T-helper 9 cell (primary cell): ENCODE measurements around the gene PTCD2.
A peak's percentile ranks its signal among the peaks of the same experiment; 100 is the strongest.
"Not testable (repeated sequence)": the region's sequence is repeated elsewhere in the genome, so short reads cannot be mapped to it uniquely, and the experiment has no call there.

Source experiments
- DNase-seq: peaks from one replicate; pipeline ENCODE4 v3.0.0-alpha.2; 2020

PTCD2 gene

DNA sequence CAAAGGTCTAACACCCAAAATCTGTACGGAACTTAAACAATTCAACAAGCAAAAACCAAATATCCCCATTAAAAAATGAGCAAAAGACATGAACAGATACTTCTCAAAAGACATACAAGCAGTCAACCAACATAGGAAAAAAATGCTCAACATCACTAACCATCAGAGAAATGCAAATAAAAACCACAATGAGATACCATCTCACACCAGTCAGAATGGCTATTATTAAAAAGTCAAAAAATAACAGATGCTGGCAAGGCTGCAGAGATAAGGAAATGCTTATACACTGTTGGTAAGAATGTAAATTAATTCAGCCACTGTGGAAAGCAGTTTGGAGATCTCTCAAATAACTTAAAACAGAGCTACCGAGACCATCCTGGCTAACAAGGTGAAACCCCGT lies 22.0 kb upstream of the PTCD2 start:
- not testable (repeated sequence) for DNase-seq

DNA sequence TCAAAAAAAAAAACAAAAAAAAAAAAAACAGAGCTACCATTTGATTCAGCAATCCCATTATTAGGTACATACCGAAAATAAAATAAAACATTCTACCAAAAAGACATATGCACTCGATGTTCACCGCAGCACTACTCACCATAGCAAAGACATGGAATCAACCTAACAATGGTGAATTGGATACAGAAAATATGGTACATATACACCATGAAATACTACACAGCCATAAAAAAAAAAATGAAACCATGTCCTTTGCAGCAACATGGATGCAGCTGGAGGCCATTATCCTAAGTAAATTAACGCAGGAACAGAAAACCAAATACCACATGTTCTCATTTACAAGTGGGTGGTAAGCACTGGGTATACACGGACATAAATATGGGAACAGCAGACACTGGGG lies 21.5 kb upstream of the PTCD2 start:
- no peak for DNase-seq

DNA sequence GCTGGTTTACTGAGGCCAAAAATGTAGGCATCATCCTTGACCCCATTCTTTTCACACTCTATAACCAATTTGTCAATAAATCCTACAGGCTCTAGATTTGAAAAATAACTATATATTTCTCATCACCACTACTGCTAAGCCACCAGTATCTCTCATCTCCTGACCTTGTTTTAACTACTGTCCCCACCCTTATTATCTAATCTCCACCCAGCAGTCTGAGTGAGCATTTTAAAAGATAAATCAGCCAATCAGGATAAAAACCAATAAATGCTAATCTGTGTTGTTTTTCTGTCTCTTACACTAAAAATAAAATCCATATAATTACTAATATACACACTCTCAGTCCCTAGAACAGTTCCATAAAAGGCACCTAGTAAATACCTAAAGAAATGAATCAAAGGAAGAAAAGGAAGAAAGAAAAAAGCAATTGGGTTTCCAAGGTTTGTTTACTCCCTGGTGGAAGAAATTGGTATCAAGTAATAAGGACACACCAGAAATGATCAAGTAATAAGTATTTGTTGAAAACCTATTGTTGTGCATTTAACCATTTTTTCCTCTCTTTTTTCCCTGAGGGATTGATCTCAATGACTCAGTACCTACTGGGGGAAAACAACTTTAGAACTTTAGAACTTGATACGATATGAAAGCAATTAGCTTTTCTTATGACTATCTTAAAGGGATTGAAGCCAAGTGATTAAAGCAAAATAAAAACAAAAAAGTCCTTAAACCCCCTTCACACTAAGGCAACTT lies 19.4 kb upstream of the PTCD2 start:
- no peak for DNase-seq

- DNase-seq: no peak
These were observed 18.6 kb upstream of the PTCD2 start for GRCh38 chr5:72301557-72301956.

DNA sequence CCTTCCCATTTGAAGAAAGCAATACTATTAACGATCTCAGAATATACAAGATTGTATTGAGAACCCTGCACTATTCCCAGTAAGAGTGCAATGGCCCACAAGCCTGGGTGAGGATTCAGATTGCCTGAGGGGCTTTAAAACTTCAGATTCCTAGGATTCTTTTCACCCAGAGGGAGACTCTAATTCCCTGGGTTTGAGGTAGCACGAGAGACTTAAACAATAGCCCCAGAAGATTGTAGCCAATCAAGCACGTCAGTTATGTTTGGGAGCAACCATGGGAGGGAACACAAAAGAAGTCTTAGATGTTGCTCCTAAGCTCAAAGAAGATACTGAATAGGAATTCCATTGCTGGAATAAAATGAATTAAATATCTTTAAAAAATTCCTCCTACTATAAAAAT lies 18.0 kb upstream of the PTCD2 start:
- no peak for DNase-seq

- no peak for DNase-seq
These were observed 14.7 kb upstream of the PTCD2 start for GRCh38 chr5:72305194-72306142.

DNA sequence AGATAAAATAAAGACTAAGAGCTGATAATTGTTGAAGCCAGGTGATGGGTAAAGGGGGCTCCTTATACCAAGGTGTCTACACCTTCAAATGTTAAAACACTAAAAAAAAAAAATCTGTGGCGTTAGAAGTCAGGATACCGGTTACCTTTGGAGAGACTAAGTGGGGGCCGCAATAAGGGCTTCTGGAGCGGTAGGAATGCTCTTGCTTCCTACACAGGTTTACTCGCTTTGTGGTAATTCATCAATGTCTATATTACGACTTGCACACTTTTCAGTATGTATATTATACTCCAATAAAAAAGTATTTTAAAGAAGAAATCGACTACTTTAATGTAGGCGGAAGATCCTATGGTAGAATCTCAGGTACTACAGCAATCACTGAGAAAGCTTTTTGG lies 12.6 kb upstream of the PTCD2 start:
- no peak for DNase-seq

- peak; percentile 91 for DNase-seq
These were observed 12.0 kb upstream of the PTCD2 start for GRCh38 chr5:72307968-72308852.

GRCh38 chr5:72308853-72309191 lies 11.4 kb upstream of the PTCD2 start:
- DNase-seq: no peak

GRCh38 chr5:72313141-72313540 lies 7.0 kb upstream of the PTCD2 start:
- no peak for DNase-seq

DNA sequence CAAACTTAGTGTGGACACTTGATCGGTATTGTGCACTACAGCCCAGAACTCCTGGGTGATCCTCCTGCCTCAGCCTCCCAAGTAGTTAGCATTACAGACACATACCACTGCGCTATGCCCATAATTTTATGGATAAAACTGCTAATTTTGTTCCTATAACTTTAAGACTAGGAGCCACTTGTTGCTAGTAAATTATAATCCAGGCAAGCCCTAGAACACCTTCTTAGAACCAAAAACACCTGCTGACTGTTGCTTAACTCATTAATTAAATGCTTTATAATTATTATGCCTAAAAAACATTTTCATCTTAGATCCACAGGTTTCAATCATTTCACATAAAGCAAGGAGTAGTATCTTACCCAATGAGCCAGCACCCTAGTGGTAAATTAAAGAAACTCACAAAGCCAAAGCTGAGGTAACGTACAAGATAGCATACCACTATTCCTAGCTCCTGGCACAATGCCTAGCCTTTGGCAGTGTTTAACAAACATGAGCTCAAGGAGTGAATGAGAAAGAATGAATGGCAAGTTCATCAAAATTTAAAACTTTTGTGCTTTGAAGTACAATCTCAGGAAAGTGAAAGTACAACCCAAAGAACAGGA lies 5.5 kb upstream of the PTCD2 start:
- no peak for DNase-seq

DNA sequence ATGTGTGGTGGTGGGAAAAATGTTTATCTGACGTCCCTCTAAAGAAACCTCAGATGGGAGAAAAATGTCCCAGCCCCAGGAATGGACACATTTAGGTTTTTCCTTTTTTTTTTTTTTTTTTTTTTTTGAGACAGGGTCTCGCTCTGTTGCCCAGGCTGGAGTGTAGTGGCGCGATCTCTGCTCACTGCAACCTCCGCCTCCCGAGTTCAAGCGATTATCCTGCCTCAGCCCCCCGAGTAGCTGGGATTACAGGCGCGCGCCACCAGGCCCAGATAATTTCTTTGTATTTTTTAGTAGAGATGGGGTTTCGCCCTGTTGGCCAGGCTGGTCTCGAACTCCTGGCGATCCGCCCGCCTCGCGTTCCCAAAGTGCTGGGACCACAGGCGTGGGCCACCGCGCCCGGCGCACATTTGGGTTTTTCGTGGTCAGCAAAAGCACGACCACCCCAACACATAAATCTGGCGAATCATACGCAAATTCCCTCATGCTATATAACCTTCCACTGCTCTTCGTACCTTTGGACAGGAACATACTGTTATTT lies 668 bp upstream of the PTCD2 start:
- not testable (repeated sequence) for DNase-seq

- no peak for DNase-seq
These were observed 4.1 kb downstream of the PTCD2 start for GRCh38 chr5:72324189-72324825.

- DNase-seq: no peak
These were observed 5.6 kb downstream of the PTCD2 start for GRCh38 chr5:72325566-72326305.

DNA sequence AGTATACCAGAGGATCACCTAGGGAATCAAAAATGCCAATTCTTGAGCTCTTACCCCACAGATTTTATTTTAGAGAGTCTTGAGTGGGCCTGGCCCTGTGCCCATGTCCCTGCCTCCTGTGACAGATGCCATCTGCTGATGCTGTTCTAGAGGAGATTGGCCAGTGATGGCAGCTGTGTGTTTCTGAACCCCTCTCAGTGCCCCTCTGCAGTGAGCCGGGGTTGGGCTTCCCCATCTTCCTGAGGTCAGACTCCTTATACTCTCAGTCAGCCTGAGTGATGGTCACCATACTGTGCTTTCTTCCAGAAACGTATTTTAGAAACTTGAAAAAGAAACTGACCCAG lies 6.1 kb downstream of the PTCD2 start:
- DNase-seq: no peak

GRCh38 chr5:72328172-72328571 lies 8.0 kb downstream of the PTCD2 start:
- no peak for DNase-seq

GRCh38 chr5:72330712-72331111 lies 10.5 kb downstream of the PTCD2 start:
- DNase-seq: no peak

DNA sequence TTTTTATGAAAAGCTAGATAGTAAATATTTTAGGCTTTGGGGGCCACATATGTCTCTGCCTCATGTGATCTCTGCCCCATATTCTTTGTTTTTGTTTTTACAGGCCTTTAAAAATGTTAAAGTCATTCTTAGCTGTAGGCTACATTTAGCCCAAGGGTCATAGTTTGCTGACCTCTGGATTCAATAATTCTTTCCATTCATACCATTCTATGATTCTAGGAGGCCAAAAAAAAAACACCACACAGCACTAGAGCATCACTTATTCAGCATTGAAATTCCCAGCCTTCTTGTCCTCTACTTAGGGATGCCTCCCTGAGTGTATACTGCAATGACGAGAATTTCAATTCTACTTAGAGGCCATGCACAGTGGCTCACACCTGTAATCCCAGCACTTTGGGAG lies 17.0 kb downstream of the PTCD2 start:
- no peak for DNase-seq

DNA sequence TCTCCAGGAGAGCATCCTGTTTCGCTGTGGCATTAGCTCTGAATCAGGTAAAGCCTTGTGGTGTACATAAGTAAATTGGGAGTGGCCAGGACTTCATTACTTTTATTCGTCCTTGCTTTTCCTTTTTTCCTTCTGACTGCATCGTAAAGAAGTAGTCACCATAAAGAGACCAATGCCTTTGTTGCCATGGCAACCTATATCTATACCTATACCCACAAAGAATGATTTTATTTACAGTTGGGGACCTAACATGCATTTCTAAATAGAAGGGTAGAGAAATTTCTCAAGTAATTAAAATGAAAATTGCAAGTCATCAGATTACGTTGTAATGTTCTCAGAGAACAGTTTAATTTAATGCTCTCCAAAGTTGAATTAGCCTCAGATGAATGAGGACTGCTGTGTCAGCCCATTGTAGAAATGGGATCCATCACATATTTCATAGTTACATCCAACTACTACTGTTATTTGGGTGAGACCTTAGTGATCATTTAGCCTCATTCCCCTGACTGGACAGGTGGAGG lies 18.6 kb downstream of the PTCD2 start:
- DNase-seq: no peak

DNA sequence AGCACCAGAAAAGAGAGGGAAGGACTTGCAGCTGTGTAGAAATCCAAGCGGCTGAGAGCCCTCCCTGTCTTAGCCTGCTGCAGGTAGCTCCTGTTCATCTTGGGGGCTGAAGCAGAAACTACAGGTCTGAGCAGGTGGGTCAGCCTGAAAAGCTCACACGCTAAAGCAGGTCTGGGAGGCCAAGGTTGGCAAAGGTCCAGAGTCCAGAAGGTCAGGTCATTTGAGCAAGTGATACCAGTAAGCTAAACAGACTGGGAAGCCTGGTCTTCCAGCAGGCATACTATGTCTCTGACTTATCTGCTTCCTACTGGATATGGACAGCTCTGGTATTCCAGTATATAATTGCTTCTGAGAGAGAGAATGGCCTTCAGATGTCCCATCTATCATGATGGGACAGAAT lies 26.2 kb downstream of the PTCD2 start:
- DNase-seq: no peak

DNA sequence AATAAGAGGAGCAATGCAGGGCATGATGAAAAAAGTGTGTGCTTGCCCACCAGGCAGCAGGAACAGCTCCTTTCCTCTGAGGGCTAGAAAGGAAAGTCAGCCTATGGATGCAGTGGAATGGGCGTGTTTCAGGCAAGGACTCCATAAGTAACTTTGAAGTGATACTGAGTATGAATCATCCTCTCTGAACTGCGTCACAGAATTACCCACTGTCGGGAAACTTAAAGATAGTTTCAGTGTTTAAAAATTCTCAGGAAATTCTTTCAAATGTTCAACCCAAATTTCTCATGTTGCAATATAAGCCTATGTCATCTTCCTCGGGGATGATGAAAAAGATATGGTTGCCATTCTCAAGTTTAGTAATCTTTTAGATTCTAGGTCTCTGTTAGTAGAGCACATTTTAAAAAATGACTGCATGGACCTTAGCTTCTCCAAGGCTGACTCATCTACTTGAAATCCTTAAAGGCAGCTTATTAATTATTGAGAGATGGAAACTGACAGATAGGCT lies 27.7 kb downstream of the PTCD2 start:
- DNase-seq: no peak
